HG03066 (cell line): ENCODE data around the gene ATP8A2.
"Not testable (repeated sequence)": the region's sequence is repeated elsewhere in the genome, so short reads cannot be mapped to it uniquely, and the experiment has no call there.

Source experiments
- ATAC-seq: cut with Tn5 transposase; IDR thresholded peaks from one replicate; pipeline ENCODE4 v1.9.1; 2021; ENCODE audit warnings: low read depth; ENCODE audit not compliant: unreplicated experiment

Gene ATP8A2

GRCh38 chr13:25753976-25754375, 382.2 kb downstream of the ATP8A2 start:
- ATAC-seq, result no peak

- no peak for ATAC-seq
These were observed 384.5 kb downstream of the ATP8A2 start for GRCh38 chr13:25756251-25756650.

GRCh38 chr13:25756912-25757311, 385.1 kb downstream of the ATP8A2 start:
- ATAC-seq, result no peak

- ATAC-seq, result no peak
These were observed 389.3 kb downstream of the ATP8A2 start for GRCh38 chr13:25761041-25761440.

- ATAC-seq, result no peak
These were observed 390.5 kb downstream of the ATP8A2 start for GRCh38 chr13:25762281-25762680.

GRCh38 chr13:25762795-25763377, 391.1 kb downstream of the ATP8A2 start:
- no peak for ATAC-seq

GRCh38 chr13:25764378-25764777, 392.6 kb downstream of the ATP8A2 start:
- no peak for ATAC-seq

GRCh38 chr13:25765266-25765665, 393.5 kb downstream of the ATP8A2 start:
- no peak for ATAC-seq

GRCh38 chr13:25766576-25766975, 394.8 kb downstream of the ATP8A2 start:
- no peak for ATAC-seq

GRCh38 chr13:25766991-25767390, 395.2 kb downstream of the ATP8A2 start:
- ATAC-seq, result no peak

- no peak for ATAC-seq
These were observed 396.6 kb downstream of the ATP8A2 start for GRCh38 chr13:25768376-25768775.

GRCh38 chr13:25768838-25769237, 397.1 kb downstream of the ATP8A2 start:
- no peak for ATAC-seq

GRCh38 chr13:25770601-25771000, 398.8 kb downstream of the ATP8A2 start:
- ATAC-seq, result no peak

- ATAC-seq, result no peak
These were observed 399.4 kb downstream of the ATP8A2 start for GRCh38 chr13:25771202-25771601.

- no peak for ATAC-seq
These were observed 400.1 kb downstream of the ATP8A2 start for GRCh38 chr13:25771641-25772478.

GRCh38 chr13:25772534-25772933, 400.8 kb downstream of the ATP8A2 start:
- ATAC-seq, result not testable (repeated sequence)

GRCh38 chr13:25774056-25774455, 402.3 kb downstream of the ATP8A2 start:
- ATAC-seq, result not testable (repeated sequence)

- ATAC-seq, result no peak
These were observed 403.5 kb downstream of the ATP8A2 start for GRCh38 chr13:25775275-25775674.

- ATAC-seq, result no peak
These were observed 404.2 kb downstream of the ATP8A2 start for GRCh38 chr13:25775986-25776385.

- ATAC-seq, result no peak
These were observed 404.9 kb downstream of the ATP8A2 start for GRCh38 chr13:25776722-25777121.

GRCh38 chr13:25777509-25777908, 405.7 kb downstream of the ATP8A2 start:
- no peak for ATAC-seq

GRCh38 chr13:25778365-25778764, 406.6 kb downstream of the ATP8A2 start:
- no peak for ATAC-seq
